GM12801 (cell line): ENCODE data around the gene GRM1.

Experiments
- CTCF ChIP-seq: IDR thresholded peaks from one replicate; pipeline ENCODE4 v1.5.1; 2011; ENCODE audit warnings: control low read depth; ENCODE audit not compliant: insufficient read length; ENCODE audit errors: extremely low read depth

The GRM1 gene

GRCh38 chr6:146028851-146029572 lies at the start of gene GRM1:
Gene GRM1 (plus strand): TSS chr6:146029062. CDS start chr6:146029518, 456 bp downstream.
- no peak for TF ChIP-seq CTCF

- no peak for TF ChIP-seq CTCF
These were observed 19.5 kb upstream of the GRM1 start for GRCh38 chr6:146009338-146009737.

- no peak for TF ChIP-seq CTCF
These were observed 14.6 kb upstream of the GRM1 start for GRCh38 chr6:146014233-146014632.

- TF ChIP-seq CTCF: no peak
These were observed 11.2 kb upstream of the GRM1 start for GRCh38 chr6:146017672-146018071.

- no peak for TF ChIP-seq CTCF
These were observed 2.0 kb upstream of the GRM1 start for GRCh38 chr6:146026873-146027272.

GRCh38 chr6:146027586-146028251 lies 1.1 kb upstream of the GRM1 start:
- no peak for TF ChIP-seq CTCF

- TF ChIP-seq CTCF: no peak
These were observed 538 bp upstream of the GRM1 start for GRCh38 chr6:146028252-146028795.
